ENCODE results near the gene NWD2.

- TF ChIP-seq CTCF (IDR thresholded peaks at IDR 0.05) (no peak), POLR2A (IDR thresholded peaks at IDR 0.05) (no peak)
Measured at GRCh38 chr4:37447886-37448285, 203.3 kb downstream of the NWD2 start.
